ENCODE results near the gene CCNC. TPM values are rescaled to one million over a fixed set of nuclear protein-coding genes. Genes with fewer than 3 reads are reported as not detected.

The CCNC gene
- total RNA-seq, 6 experiments from 2014 or later, result 40.9 to 46.3 (median 43.1) TPM

DNA sequence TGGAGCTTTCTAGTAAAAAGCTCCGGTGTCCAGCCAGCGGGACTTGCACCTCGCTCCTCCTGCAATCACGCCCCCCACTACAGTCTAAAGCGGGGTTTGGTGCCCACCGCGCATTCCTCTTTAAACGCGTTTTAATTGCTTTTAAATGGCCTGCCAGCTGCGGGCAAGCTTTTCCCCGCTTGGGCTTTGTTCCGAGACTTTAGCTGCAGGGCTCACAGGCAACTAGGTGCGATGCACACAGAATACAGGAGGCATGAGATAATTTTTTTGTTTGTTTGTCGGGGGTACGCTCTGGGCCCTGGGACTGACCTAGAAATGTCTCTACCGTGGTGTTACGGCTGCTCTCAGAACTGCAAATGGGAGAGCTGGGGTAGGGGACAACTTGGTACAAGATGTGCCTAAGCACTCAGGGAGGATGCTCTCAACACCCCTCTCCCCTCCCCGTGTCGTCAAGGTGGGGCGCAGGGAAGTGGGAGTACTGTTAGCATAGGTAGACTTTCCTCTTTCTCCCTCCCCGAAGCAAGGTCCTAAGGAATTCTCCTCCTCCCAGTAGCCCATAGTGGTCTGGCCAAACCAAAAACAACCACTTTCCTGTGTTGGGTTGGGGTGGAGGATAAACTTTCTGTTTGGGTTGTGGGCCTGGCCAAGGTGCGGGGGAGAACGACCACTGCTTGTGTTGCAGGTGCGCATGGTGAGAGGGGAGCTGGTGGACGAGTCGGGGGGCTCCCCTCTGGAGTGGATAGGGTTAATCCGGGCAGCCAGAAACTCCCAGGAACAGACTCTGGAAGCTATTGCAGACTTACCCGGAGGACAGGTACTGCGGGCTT is 39.8 kb upstream of the CCNC start:
- H3K27me3 Mint-ChIP-seq (ENCODE audit: insufficient read depth), result peaks cover 70% of the 10 kb centered on the region
- no peak for DNase-seq
- H3K4me1 Mint-ChIP-seq (ENCODE audit: low read depth), result no peaks in the 10 kb centered on the region; the same call in 1 of the 2 replicates
- TF ChIP-seq, protein P1, sequence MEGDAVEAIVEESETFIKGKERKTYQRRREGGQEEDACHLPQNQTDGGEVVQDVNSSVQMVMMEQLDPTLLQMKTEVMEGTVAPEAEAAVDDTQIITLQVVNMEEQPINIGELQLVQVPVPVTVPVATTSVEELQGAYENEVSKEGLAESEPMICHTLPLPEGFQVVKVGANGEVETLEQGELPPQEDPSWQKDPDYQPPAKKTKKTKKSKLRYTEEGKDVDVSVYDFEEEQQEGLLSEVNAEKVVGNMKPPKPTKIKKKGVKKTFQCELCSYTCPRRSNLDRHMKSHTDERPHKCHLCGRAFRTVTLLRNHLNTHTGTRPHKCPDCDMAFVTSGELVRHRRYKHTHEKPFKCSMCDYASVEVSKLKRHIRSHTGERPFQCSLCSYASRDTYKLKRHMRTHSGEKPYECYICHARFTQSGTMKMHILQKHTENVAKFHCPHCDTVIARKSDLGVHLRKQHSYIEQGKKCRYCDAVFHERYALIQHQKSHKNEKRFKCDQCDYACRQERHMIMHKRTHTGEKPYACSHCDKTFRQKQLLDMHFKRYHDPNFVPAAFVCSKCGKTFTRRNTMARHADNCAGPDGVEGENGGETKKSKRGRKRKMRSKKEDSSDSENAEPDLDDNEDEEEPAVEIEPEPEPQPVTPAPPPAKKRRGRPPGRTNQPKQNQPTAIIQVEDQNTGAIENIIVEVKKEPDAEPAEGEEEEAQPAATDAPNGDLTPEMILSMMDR (IDR thresholded peaks at IDR 0.05), result no peak
- H3K27ac Mint-ChIP-seq, result no peak overlapping the region
- no peaks in the 10 kb centered on the region for H3K36me3 Mint-ChIP-seq (ENCODE audit: low read depth)
- H3K9me3 Mint-ChIP-seq, result no peaks in the 10 kb centered on the region
- no peak overlapping the region for H3K4me3 Mint-ChIP-seq

DNA sequence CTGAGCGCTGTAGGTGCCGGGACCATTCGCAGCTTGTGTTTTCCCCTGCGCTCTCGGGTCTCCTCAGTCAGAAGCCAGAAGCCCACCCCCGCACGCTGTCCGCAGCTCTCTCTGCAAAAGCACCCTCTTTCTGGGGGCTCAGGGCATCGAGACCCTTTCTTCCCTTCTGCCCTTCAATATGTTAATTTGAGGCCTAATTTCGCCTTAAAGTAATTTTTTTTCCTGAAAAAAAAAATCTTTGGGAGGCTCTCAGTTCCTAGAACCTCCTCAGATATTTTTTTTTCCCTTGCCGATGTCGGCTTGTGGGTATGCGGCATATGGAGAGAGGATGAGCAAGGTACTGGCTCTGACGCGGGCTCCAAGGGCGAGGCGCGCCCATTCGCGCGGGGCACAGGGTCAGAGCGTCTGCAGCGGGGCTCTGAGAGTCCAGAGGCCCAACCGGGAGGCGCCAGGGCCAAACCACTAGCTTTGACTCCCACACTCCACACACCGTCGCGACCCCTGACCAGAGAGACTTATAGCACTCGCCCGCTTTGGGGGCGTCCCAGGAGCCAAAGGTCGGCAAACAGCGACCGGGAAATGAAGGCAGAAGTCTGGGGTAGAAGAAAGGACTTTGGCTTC is 39.1 kb upstream of the CCNC start:
- H3K36me3 Mint-ChIP-seq (ENCODE audit: low read depth), result no peaks in the 10 kb centered on the region
- no peak overlapping the region for H3K4me3 Mint-ChIP-seq
- no peak for DNase-seq
- H3K4me1 Mint-ChIP-seq (ENCODE audit: low read depth), result peaks cover 5% of the 10 kb centered on the region
- H3K27ac Mint-ChIP-seq, result no peak overlapping the region
- no peaks in the 10 kb centered on the region for H3K9me3 Mint-ChIP-seq
- TF ChIP-seq, protein P1 (IDR thresholded peaks at IDR 0.05), result no peak
- peaks cover 72% of the 10 kb centered on the region for H3K27me3 Mint-ChIP-seq (ENCODE audit: insufficient read depth)

DNA sequence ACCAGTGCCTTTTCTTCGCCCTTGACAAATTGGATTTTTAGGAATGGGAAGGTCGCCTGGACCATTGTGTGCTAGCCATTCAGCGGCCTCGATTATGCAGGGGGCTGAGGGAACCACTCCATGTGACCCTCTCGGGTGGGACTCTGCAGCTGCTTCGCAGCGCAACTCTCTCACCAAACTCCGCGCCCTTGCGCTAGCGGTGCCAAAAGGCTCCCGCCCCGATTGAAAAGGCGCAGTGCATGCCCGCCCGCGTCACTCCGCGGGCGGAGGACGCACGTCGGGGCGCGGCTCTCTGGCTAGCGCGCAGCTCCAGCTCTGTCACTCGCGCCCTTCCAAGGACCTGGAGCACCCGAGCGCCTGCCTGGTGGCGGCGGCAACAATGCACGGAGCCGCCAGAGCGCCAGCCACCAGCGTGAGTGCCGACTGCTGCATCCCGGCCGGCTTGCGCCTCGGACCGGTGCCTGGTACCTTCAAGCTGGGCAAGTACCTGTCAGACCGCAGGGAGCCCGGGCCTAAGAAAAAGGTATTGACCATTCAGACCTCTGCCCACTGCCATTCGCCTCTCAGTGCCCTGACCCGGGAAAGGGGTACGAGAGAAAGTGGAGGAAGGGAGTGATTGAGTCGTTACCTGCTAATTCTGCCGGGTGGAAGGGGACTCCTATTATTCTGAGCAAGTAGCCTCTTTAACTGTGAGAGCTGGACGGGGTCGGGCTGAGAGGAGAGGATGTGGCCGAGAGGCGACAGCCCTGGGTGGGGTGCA is 38.4 kb upstream of the CCNC start, which contains the start of gene PRDM13:
TSS of gene PRDM13 (plus strand) at position 178 of the 760 bp plus-strand sequence. CDS start at position 380, 202 bp downstream.
- no peak for DNase-seq
- TF ChIP-seq, protein P1 (IDR thresholded peaks at IDR 0.05), result no peak
- Mint-ChIP-seq H3K36me3 (ENCODE audit: low read depth) (no peaks in the 10 kb centered on the region), H3K27me3 (ENCODE audit: insufficient read depth) (peaks cover 73% of the 10 kb centered on the region), H3K9me3 (no peaks in the 10 kb centered on the region), H3K4me1 (ENCODE audit: low read depth) (peaks cover 7% of the 10 kb centered on the region), H3K4me3 (no peak within 1 kb of the TSS), H3K27ac (no peak within 1 kb of the TSS)

DNA sequence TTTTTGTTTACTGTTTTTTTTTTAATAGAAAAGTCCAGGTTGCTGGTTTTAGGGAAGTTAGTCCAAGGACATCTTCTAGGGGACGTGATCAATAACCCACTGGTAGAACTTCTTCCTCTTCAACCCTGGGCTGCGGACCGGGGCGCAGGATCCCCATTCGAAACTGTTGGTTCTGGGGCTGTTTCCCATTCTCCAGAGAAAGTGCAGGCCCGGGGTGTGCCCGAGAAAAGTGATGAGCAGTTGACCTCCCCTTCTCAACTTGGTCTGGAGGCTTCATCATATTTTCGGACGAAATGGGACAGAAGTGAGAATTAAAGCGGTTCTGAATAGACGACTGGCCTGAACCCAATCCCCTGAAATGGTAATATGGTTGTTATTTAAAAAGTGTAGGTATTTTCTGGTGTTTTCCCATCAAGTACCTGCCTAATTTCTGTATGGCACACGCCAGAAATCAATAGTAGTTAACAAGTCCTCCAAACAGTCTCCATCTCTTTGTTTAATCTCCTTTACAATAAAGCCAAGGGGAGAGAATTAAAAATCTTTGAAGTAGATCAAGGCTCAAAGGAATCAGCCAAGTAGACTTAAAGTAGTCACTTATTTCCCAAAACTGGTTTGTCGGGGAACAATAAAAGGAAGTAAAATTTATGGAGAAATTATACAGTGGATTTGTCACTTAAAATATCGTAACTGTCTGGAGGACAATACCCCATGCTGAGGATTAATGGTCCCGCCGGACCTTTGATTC is 37.6 kb upstream of the CCNC start:
- H3K4me3 Mint-ChIP-seq, result no peak overlapping the region
- H3K4me1 Mint-ChIP-seq (ENCODE audit: low read depth), result peaks cover 7% of the 10 kb centered on the region
- H3K36me3 Mint-ChIP-seq (ENCODE audit: low read depth), result no peaks in the 10 kb centered on the region
- no peak for DNase-seq
- H3K27ac Mint-ChIP-seq, result no peak overlapping the region
- H3K9me3 Mint-ChIP-seq, result no peaks in the 10 kb centered on the region
- H3K27me3 Mint-ChIP-seq (ENCODE audit: insufficient read depth), result peaks cover 77% of the 10 kb centered on the region
- TF ChIP-seq, protein P1 (IDR thresholded peaks at IDR 0.05), result no peak

All from HFFc6 (cell line).